ENCODE measurements around the gene SCN8A.

SCN8A gene

GRCh38 chr12:51817027-51817953, 226.3 kb downstream of the SCN8A start:
- H3K4me3 ChIP-seq (ENCODE audit: low read depth, low read length) = no peak overlapping the region
- TF ChIP-seq, protein P1, sequence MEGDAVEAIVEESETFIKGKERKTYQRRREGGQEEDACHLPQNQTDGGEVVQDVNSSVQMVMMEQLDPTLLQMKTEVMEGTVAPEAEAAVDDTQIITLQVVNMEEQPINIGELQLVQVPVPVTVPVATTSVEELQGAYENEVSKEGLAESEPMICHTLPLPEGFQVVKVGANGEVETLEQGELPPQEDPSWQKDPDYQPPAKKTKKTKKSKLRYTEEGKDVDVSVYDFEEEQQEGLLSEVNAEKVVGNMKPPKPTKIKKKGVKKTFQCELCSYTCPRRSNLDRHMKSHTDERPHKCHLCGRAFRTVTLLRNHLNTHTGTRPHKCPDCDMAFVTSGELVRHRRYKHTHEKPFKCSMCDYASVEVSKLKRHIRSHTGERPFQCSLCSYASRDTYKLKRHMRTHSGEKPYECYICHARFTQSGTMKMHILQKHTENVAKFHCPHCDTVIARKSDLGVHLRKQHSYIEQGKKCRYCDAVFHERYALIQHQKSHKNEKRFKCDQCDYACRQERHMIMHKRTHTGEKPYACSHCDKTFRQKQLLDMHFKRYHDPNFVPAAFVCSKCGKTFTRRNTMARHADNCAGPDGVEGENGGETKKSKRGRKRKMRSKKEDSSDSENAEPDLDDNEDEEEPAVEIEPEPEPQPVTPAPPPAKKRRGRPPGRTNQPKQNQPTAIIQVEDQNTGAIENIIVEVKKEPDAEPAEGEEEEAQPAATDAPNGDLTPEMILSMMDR (IDR thresholded peaks at IDR 0.05; ENCODE audit: borderline replicate concordance, insufficient read depth, low read depth, low read length) = no peak

DNA sequence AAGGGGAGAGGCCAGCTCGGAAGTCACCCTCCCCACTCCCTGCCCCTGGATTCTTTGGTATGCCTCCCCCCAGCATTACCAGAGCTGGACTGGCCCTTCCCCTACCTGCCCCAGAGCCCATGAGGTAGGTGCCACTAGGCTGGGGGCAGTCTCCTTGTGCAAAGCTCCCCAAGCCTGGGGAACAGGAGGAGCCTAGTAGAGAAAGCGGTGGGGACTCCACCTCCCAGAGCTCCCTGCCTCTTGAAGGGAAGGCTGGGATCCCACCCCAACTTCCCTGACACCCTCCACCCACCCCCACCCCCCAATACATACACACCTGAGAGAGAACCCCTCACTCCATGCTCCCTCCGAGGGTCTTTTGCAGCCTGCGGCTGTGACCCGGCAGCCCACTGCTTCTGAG, 227.1 kb downstream of the SCN8A start:
- TF ChIP-seq, protein P1 (IDR thresholded peaks at IDR 0.05; ENCODE audit: borderline replicate concordance, insufficient read depth, low read depth, low read length) = no peak
- H3K4me3 ChIP-seq (ENCODE audit: low read depth, low read length) = no peak overlapping the region

DNA sequence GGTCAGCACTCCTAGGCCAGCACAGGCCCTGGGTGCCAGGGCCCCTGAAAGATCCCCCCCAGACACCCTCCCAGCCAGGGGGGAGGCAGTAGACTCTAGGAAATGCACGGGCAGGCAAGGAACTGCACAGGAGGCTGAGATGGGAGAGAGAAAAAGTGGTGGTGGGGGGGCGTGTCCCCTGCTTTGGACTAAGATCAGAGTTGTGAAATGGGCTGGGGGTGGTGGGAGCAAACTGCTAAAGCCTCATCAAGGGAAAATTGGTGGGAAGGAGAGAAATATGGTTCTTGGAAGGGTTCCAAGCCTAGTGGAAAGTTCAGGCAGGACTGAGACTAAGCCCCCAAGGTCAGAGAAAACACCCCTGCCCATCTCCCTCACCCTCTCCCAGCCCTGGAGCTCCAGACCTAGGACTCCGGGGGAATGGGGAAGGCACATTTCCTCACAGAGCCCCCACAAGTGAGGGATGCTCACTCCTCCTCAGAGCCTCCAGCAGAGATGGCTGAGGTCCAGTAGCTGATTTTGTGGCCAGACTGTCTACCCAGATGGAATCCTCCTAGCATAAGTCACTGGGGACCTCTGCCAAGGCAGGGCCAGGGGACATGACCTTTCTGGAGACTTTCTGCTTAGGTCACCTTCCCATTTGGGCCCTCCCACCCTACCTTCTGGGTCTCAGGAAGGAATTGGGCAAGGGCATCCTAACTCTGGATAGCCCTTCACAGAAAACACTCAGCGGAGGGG, 227.7 kb downstream of the SCN8A start:
- no peak overlapping the region for H3K4me3 ChIP-seq (ENCODE audit: low read depth, low read length)
- TF ChIP-seq, protein P1 (IDR thresholded peaks at IDR 0.05; ENCODE audit: borderline replicate concordance, insufficient read depth, low read depth, low read length) = no peak

DNA sequence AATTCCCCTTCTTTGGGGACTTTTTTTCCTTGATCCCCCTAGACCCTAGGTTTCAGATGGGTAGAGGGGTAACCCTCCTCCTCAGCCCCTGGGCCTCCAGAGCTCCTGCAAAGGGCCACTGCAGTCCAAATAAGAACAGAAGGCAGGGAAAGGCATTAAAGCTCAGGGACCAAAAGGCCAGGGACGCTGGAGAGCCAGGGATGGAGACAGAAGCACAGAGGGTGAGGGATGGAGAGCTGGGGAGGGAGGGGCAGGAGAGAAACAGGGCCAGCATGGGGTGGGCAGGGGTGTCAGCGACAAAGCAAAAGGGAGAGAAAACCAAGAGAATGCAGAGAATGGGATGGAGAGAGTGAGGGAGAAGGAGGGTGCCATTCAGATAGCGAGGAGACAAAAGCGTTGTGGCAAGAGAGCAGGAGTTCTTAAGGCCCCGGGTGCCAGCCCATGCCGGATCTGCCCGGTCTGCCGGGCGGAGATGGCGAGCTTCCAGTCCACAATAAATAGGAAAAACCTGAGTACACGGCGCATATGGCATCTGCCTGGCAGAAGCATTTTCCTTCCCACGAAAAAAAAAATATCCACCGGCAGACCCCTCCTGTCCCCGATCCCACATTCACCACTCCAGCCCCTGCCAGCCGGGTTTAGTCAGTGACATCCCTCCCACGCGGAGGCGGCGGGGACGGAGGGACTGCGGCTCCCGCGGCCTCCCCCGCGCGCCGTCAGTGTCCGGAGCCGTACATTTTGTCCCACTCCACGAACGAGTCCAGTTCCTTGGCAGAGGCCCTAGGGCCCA, 228.9 kb downstream of the SCN8A start:
- H3K4me3 ChIP-seq (ENCODE audit: low read depth, low read length) = no peak overlapping the region
- TF ChIP-seq, protein P1 (IDR thresholded peaks at IDR 0.05; ENCODE audit: borderline replicate concordance, insufficient read depth, low read depth, low read length) = no peak

DNA sequence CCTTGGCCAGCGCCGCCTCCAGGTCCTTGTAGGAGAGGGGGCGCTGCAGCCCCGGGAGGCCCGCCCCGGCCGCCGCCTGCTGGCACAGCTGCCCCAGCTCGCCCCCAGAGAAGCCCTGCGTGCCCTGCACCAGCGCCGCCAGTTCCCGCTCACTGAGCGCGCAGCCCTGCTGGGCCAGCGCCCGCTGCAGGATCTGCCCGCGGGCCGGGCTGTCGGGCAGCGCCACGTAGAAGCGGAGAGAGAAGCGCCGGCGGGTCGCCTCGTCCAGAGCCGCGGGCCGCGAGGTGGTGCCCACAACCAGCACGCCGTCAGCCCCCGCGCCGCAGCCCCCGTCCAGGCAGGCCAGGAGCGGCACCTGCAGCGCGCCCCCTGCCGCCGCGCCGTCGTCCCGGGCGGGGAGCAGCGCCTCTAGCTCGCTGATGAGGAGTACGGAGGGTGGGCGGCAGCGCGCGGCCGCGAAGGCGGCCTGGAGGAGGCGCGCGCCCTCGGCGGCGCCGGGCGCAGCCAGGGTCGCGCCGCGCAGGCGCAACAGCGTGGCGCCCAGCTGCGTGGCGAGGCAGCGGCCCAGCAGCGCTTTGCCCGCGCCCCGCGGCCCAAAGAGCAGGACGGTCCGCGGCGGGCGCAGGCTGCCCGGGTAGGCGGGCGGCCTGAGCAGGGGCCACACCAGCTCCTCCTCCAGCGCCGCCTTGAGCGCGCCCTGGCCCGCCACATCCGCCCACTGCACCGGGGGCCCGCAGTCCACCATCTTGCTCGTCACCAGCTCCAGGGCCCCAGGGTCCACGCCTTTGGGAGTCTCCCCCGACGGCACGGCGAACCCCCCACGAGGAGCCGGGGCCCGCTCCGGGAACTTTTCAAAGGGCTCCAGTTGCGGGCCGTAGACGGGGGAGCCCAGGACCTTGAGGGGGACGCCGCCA, 229.8 kb downstream of the SCN8A start:
- H3K4me3 ChIP-seq (ENCODE audit: low read depth, low read length) = no peak overlapping the region
- TF ChIP-seq, protein P1 (IDR thresholded peaks at IDR 0.05; ENCODE audit: borderline replicate concordance, insufficient read depth, low read depth, low read length) = 0 out of 2 replicates have a peak, but pooled peaks have one; percentile 20
